Breast epithelium (tissue), 3 donors: ENCODE results near the gene MRPL33.

Experiments
- POLR2A ChIP-seq: fragments of 450-650 bp; IDR thresholded peaks from one replicate; pipeline ENCODE4 v1.6.1; 2016; ENCODE audit warnings: antibody characterized with exemption, mild to moderate bottlenecking, moderate library complexity
- POLR2AphosphoS5 ChIP-seq, 3 donors: sonication (generic); formaldehyde crosslinking; IDR thresholded peaks; one replicate each; pipeline ENCODE4 v1.6.1; 2017; ENCODE audit warnings: antibody characterized with exemption in 3 of 3
- TF ChIP-seq, protein P1 (sequence below), 3 donors: fragments of 450-650 bp; IDR thresholded peaks; one replicate each; pipeline ENCODE4 v1.5.1; 2016 to 2017; ENCODE audit warnings: antibody characterized with exemption in 3 of 3, mild to moderate bottlenecking in 3 of 3, moderate library complexity in 3 of 3

- TF ChIP-seq, protein P1, sequence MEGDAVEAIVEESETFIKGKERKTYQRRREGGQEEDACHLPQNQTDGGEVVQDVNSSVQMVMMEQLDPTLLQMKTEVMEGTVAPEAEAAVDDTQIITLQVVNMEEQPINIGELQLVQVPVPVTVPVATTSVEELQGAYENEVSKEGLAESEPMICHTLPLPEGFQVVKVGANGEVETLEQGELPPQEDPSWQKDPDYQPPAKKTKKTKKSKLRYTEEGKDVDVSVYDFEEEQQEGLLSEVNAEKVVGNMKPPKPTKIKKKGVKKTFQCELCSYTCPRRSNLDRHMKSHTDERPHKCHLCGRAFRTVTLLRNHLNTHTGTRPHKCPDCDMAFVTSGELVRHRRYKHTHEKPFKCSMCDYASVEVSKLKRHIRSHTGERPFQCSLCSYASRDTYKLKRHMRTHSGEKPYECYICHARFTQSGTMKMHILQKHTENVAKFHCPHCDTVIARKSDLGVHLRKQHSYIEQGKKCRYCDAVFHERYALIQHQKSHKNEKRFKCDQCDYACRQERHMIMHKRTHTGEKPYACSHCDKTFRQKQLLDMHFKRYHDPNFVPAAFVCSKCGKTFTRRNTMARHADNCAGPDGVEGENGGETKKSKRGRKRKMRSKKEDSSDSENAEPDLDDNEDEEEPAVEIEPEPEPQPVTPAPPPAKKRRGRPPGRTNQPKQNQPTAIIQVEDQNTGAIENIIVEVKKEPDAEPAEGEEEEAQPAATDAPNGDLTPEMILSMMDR (IDR thresholded peaks at IDR 0.05) = no peak
- TF ChIP-seq POLR2AphosphoS5 (IDR thresholded peaks at IDR 0.05) (no peak), POLR2A (no peak)
These were observed 31.0 kb downstream of the MRPL33 start for GRCh38 chr2:27802547-27802946.
